ENCODE measurements around the gene NR4A2.

NR4A2 gene

GRCh38 chr2:156332534-156333273 lies at the start of gene NR4A2:
Gene NR4A2, minus strand, starts transcription at chr2:156332721. Its CDS starts 2,535 bp downstream, at chr2:156330186.
- peak; percentile 87 to 88 for DNase-seq

GRCh38 chr2:156380117-156380645 lies 47.7 kb upstream of the NR4A2 start:
- no peak for DNase-seq

GRCh38 chr2:156379714-156380113 lies 47.2 kb upstream of the NR4A2 start:
- no peak for DNase-seq

- DNase-seq, result no peak
These were observed 46.5 kb upstream of the NR4A2 start for GRCh38 chr2:156379071-156379470.

GRCh38 chr2:156366753-156367152 lies 34.2 kb upstream of the NR4A2 start:
- no peak for DNase-seq

- no peak for DNase-seq
These were observed 30.6 kb upstream of the NR4A2 start for GRCh38 chr2:156363141-156363540.

GRCh38 chr2:156356014-156356754 lies 23.7 kb upstream of the NR4A2 start:
- DNase-seq, result no peak

GRCh38 chr2:156352911-156353310 lies 20.4 kb upstream of the NR4A2 start:
- DNase-seq, result no peak

GRCh38 chr2:156350374-156351142 lies 18.0 kb upstream of the NR4A2 start:
- no peak for DNase-seq

GRCh38 chr2:156349605-156350004 lies 17.1 kb upstream of the NR4A2 start:
- DNase-seq, result no peak

- no peak for DNase-seq
These were observed 16.6 kb upstream of the NR4A2 start for GRCh38 chr2:156349161-156349560.

- DNase-seq, result no peak
These were observed 14.9 kb upstream of the NR4A2 start for GRCh38 chr2:156347431-156347830.

- DNase-seq, result no peak
These were observed 14.2 kb upstream of the NR4A2 start for GRCh38 chr2:156346731-156347130.

GRCh38 chr2:156345582-156345981 lies 13.1 kb upstream of the NR4A2 start:
- DNase-seq, result no peak

- no peak for DNase-seq
These were observed 11.4 kb upstream of the NR4A2 start for GRCh38 chr2:156343940-156344301.

GRCh38 chr2:156343096-156343939 lies 10.8 kb upstream of the NR4A2 start:
- no peak for DNase-seq

GRCh38 chr2:156342254-156343095 lies 10.0 kb upstream of the NR4A2 start:
- peak; percentile 87 to 89 for DNase-seq

GRCh38 chr2:156341452-156342253 lies 9.1 kb upstream of the NR4A2 start:
- peak; percentile 89 to 91 for DNase-seq

- peak in 1 of 2 donors; percentile 40 for DNase-seq
These were observed 8.4 kb upstream of the NR4A2 start for GRCh38 chr2:156340804-156341451.

- DNase-seq, result no peak
These were observed 7.9 kb upstream of the NR4A2 start for GRCh38 chr2:156340377-156340776.

Data from stimulated activated CD4-positive, alpha-beta T cell treated with anti-CD3 and anti-CD28 coated beads, Interleukin-2, amount 100 ng/mL, for 24 hours (primary cell).